Endothelial cell (in vitro differentiated cells): ENCODE results near the gene SSRP1. TPM values are rescaled to one million over a fixed set of nuclear protein-coding genes. Genes with fewer than 3 reads are reported as not detected.

Source experiments
- DNase-seq: peaks from one replicate; pipeline ENCODE4 v3.0.0; 2021; ENCODE audit warnings: low spot score
- H3K27ac Mint-ChIP-seq: one replicate; pipeline ENCODE4 v1.8.0; 2021; ENCODE audit warnings: mixed read lengths, inconsistent platforms; ENCODE audit not compliant: unreplicated experiment
- H3K27me3 Mint-ChIP-seq: one replicate; pipeline ENCODE4 v1.8.0; 2021; ENCODE audit warnings: mild to moderate bottlenecking, moderate library complexity, mixed read lengths, inconsistent platforms; ENCODE audit not compliant: unreplicated experiment
- H3K36me3 Mint-ChIP-seq: one replicate; pipeline ENCODE4 v1.8.0; 2021; ENCODE audit warnings: mild to moderate bottlenecking, low read depth, mixed read lengths, inconsistent platforms; ENCODE audit not compliant: unreplicated experiment
- H3K4me1 Mint-ChIP-seq: one replicate; pipeline ENCODE4 v1.8.0; 2021; ENCODE audit warnings: mild to moderate bottlenecking, mixed read lengths, inconsistent platforms; ENCODE audit not compliant: unreplicated experiment
- H3K4me3 Mint-ChIP-seq: one replicate; pipeline ENCODE4 v1.8.0; 2021; ENCODE audit warnings: mild to moderate bottlenecking, mixed read lengths, inconsistent platforms; ENCODE audit not compliant: unreplicated experiment
- H3K9me3 Mint-ChIP-seq: one replicate; pipeline ENCODE4 v1.8.0; 2021; ENCODE audit warnings: mixed read lengths, inconsistent platforms; ENCODE audit not compliant: unreplicated experiment
- total RNA-seq: library from RNA; stranded (reverse); fragmentation: NEBNext Ultra II Directional; extraction: Animal tissue kit (Norgen Biotek cat#: 25700); gene quantifications from one replicate; pipeline ENCODE4 v1.2.1, GENCODE V29; 2021; ENCODE audit not compliant: unreplicated experiment
- TF ChIP-seq, protein P1 (sequence below): fragments of 200-600 bp; sonication (generic); IDR thresholded peaks from one replicate; pipeline ENCODE4 v1.5.0; 2021; ENCODE audit warnings: antibody characterized with exemption; ENCODE audit not compliant: unreplicated experiment

SSRP1 gene
- total RNA-seq, 1 donor from 2014 or later: 134 TPM

DNA sequence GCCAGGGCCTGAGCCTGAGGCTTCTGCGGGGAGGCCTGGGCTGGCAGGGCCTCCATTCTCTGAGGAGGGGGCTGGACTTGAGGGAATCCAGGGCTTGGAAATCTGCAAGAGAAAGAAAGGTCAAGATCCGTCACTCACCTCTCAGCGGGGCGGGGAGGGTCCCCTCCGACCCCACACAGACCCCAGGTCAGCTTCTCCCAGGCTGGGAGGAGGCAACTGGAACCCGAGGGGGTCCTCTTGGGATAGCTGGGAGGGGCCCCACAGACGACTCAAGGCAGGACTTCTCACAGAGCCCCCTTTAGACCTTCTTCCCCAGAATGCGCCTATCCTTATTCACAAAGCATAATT lies 21.9 kb downstream of the SSRP1 start:
- Mint-ChIP-seq H3K9me3 (no peaks in the 10 kb centered on the region), H3K4me3 (peak overlapping the region; percentile 56), H3K27me3 (peaks cover 5% of the 10 kb centered on the region), H3K4me1 (peaks cover 21% of the 10 kb centered on the region), H3K36me3 (peaks cover 40% of the 10 kb centered on the region), H3K27ac (no peak overlapping the region)
- DNase-seq: no peak
- TF ChIP-seq, protein P1, sequence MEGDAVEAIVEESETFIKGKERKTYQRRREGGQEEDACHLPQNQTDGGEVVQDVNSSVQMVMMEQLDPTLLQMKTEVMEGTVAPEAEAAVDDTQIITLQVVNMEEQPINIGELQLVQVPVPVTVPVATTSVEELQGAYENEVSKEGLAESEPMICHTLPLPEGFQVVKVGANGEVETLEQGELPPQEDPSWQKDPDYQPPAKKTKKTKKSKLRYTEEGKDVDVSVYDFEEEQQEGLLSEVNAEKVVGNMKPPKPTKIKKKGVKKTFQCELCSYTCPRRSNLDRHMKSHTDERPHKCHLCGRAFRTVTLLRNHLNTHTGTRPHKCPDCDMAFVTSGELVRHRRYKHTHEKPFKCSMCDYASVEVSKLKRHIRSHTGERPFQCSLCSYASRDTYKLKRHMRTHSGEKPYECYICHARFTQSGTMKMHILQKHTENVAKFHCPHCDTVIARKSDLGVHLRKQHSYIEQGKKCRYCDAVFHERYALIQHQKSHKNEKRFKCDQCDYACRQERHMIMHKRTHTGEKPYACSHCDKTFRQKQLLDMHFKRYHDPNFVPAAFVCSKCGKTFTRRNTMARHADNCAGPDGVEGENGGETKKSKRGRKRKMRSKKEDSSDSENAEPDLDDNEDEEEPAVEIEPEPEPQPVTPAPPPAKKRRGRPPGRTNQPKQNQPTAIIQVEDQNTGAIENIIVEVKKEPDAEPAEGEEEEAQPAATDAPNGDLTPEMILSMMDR: no peak

- TF ChIP-seq, protein P1: no peak
- H3K36me3 Mint-ChIP-seq: peaks cover 42% of the 10 kb centered on the region
- H3K9me3 Mint-ChIP-seq: no peaks in the 10 kb centered on the region
- H3K27me3 Mint-ChIP-seq: peaks cover 6% of the 10 kb centered on the region
- H3K4me3 Mint-ChIP-seq: no peak overlapping the region
- DNase-seq: no peak
- peaks cover 23% of the 10 kb centered on the region for H3K4me1 Mint-ChIP-seq
- no peak overlapping the region for H3K27ac Mint-ChIP-seq
Measured at GRCh38 chr11:57313071-57313787, 22.5 kb downstream of the SSRP1 start.

DNA sequence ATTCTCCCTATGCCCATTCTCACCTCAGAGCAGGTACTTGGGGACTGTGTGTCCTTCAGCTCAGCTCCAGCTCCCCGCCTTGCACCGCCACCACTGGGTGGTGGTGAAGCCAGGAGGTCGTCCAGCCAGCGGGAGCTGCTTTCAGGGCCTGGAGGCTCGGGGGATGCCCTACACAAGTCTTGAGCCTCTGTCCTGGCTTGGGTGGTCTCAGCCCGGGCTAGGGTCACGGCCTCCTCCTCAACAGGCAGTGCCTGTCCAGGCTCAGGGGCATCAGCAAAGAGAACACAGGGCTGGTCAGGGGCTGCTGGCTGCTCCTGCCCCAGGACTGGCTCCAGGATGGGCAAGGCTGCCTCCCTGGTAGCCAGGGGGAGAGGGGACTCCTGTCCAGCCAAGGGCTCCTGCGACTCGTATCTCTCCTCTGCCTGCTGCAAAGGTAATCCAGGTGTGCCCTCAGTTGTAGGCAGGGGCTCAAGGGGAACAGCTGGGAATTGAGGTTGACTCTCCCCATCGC lies 23.1 kb downstream of the SSRP1 start:
- peaks cover 6% of the 10 kb centered on the region for H3K27me3 Mint-ChIP-seq
- H3K4me3 Mint-ChIP-seq: no peak overlapping the region
- peaks cover 40% of the 10 kb centered on the region for H3K36me3 Mint-ChIP-seq
- H3K9me3 Mint-ChIP-seq: no peaks in the 10 kb centered on the region
- DNase-seq: no peak
- peaks cover 28% of the 10 kb centered on the region for H3K4me1 Mint-ChIP-seq
- no peak overlapping the region for H3K27ac Mint-ChIP-seq
- TF ChIP-seq, protein P1: no peak

- H3K27me3 Mint-ChIP-seq: peaks cover 9% of the 10 kb centered on the region
- DNase-seq: peak; percentile 65
- no peaks in the 10 kb centered on the region for H3K9me3 Mint-ChIP-seq
- TF ChIP-seq, protein P1: no peak
- H3K27ac Mint-ChIP-seq: no peak overlapping the region
- H3K36me3 Mint-ChIP-seq: peaks cover 40% of the 10 kb centered on the region
- peaks cover 39% of the 10 kb centered on the region for H3K4me1 Mint-ChIP-seq
- H3K4me3 Mint-ChIP-seq: no peak overlapping the region
Measured at GRCh38 chr11:57311109-57311936, 24.4 kb downstream of the SSRP1 start.

DNA sequence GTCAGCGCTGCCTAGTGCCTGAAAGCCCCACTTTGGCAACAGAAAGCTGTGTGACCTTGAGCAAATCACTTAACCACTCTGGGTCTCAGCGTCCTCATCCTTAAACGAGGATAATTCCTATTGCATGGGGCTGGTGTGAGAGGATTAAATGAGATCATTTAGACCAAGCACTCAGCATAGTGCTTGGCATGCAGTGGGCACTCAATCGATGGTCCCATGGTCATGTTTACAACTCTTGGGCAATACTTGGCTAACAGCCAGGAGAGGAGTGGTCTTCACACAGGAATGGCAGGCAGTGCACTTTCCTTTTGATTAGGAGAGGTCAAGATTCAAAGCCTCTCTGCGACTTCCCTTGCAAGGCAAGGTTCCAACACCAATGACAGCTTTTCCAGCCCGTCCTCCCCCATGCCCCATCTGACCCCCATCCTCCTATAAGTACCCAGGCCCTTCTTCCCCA lies 25.0 kb downstream of the SSRP1 start:
- H3K4me1 Mint-ChIP-seq: peaks cover 39% of the 10 kb centered on the region

More for the DNA sequence above, 25.0 kb downstream of the SSRP1 start:
- peak overlapping the region; percentile 38 for H3K27ac Mint-ChIP-seq
- no peaks in the 10 kb centered on the region for H3K9me3 Mint-ChIP-seq
- no peak for DNase-seq
- peak overlapping the region; percentile 85 for H3K4me3 Mint-ChIP-seq
- TF ChIP-seq, protein P1: no peak
- H3K27me3 Mint-ChIP-seq: peaks cover 9% of the 10 kb centered on the region
- peaks cover 40% of the 10 kb centered on the region for H3K36me3 Mint-ChIP-seq
